Endothelial cell of umbilical vein (primary cell): ENCODE results near the gene PLB1. TPM values are rescaled to one million over a fixed set of nuclear protein-coding genes. Genes with fewer than 3 reads are reported as not detected.

Experiments used
- BruUV-seq: library from RNA; stranded (reverse); fragments of 400-500 nt; replicated peaks from 2 replicates; lab custom pipeline; 2021; lab: Mats Ljungman, UMichigan
- CTCF ChIA-PET: fragments of 300-600, 350-600 bp; sonication (Branson Sonifier 250); formaldehyde crosslinking; loops from one replicate; lab custom pipeline; 2021; ENCODE audit warnings: antibody characterized with exemption, inconsistent platforms; lab: Charles Lee
- POLR2A ChIA-PET: fragments of 300-600, 350-600 bp; sonication (Branson Sonifier 250); formaldehyde crosslinking; loops from one replicate; lab custom pipeline; 2021; ENCODE audit warnings: antibody characterized with exemption, inconsistent platforms; lab: Charles Lee
- DNase-seq: peaks from one replicate; pipeline ENCODE4 v3.0.0-alpha.2; 2011; ENCODE audit warnings: low read depth, low spot score
- FAIRE-seq: peaks from 2 replicates; lab custom pipeline; 2011; peaks lifted over from hg19 to GRCh38; lab: Jason Lieb, UNC
- H2AFZ ChIP-seq: 2 replicates; pipeline ENCODE4 v1.6.0; 2012; ENCODE audit warnings: low read depth, low read length, control low read depth, inconsistent platforms
- H3K27ac ChIP-seq: 2 replicates; pipeline ENCODE4 v1.5.1; 2011; ENCODE audit warnings: low read depth, mild to moderate bottlenecking, control low read depth, low read length, moderate library complexity; ENCODE audit not compliant: insufficient read depth
- H3K27me3 ChIP-seq, 2 experiments: 2 replicates each; pipeline versions ENCODE4 v1.6.0 to v1.6.1; 2011; ENCODE audit warnings: low read length in 2 of 2, mixed read lengths in 1 of 2; ENCODE audit not compliant: control insufficient read depth in 2 of 2, insufficient read depth in 2 of 2
- H3K36me3 ChIP-seq, 2 experiments: 2 replicates in 1 of 2; 3 replicates in 1 of 2; pipeline ENCODE4 v1.5.1; 2011; ENCODE audit warnings: low read length in 2 of 2, mild to moderate bottlenecking in 1 of 2, moderate library complexity in 1 of 2; ENCODE audit not compliant: control insufficient read depth in 2 of 2, insufficient read depth in 2 of 2; ENCODE audit errors: extremely low read depth in 1 of 2
- H3K4me1 ChIP-seq: 3 replicates; pipeline ENCODE4 v1.5.1; 2011; ENCODE audit warnings: mild to moderate bottlenecking, low read length; ENCODE audit not compliant: control insufficient read depth, insufficient read depth; ENCODE audit errors: extremely low read depth
- H3K4me2 ChIP-seq: 2 replicates; pipeline ENCODE4 v1.6.1; 2011; ENCODE audit warnings: low read length, control low read depth, mixed read lengths; ENCODE audit not compliant: insufficient read depth
- H3K4me3 ChIP-seq, 3 experiments: fragments of 200-600 bp in 1 of 3; sonication (generic), shearing (Covaris generic) in 1 of 3; replicated peaks in 1 of 3; 2 replicates each; pipeline ENCODE4 v1.5.1; 2011 to 2016; ENCODE audit warnings: control low read depth in 3 of 3, low read length in 3 of 3, mild to moderate bottlenecking in 2 of 3, inconsistent platforms in 1 of 3, low read depth in 1 of 3, moderate library complexity in 1 of 3; ENCODE audit not compliant: insufficient read depth in 1 of 3
- H3K79me2 ChIP-seq: 2 replicates; pipeline ENCODE4 v1.6.0; 2012; ENCODE audit warnings: low read length, inconsistent platforms; ENCODE audit not compliant: control insufficient read depth, insufficient read depth
- H3K9ac ChIP-seq: replicated peaks from 2 replicates; pipeline ENCODE3; 2011; ENCODE audit warnings: low read length, control low read depth; ENCODE audit not compliant: insufficient read depth; ENCODE audit errors: extremely low read depth
- H3K9me1 ChIP-seq: replicated peaks from 3 replicates; pipeline ENCODE4 v1.6.0; 2011; ENCODE audit warnings: mild to moderate bottlenecking, low read length; ENCODE audit not compliant: control insufficient read depth, insufficient read depth; ENCODE audit errors: extremely low read depth
- H3K9me3 ChIP-seq: replicated peaks from 2 replicates; pipeline ENCODE4 v1.5.1; 2012; ENCODE audit warnings: low read length, inconsistent platforms; ENCODE audit not compliant: control insufficient read depth, insufficient read depth
- H4K20me1 ChIP-seq: replicated peaks from 2 replicates; pipeline ENCODE3; 2011; ENCODE audit warnings: mild to moderate bottlenecking, low read length; ENCODE audit not compliant: control insufficient read depth, insufficient read depth; ENCODE audit errors: extremely low read depth
- EZH2 ChIP-seq: IDR thresholded peaks from 2 replicates; pipeline ENCODE4 v1.6.1; 2012; ENCODE audit warnings: borderline replicate concordance, low read depth, mild to moderate bottlenecking, moderate library complexity, low read length, inconsistent platforms; ENCODE audit not compliant: severe bottlenecking
- FOS ChIP-seq: IDR thresholded peaks from 2 replicates; pipeline ENCODE4 v1.6.1; 2011; ENCODE audit warnings: mild to moderate bottlenecking, low read length, moderate library complexity, borderline replicate concordance; ENCODE audit not compliant: insufficient read depth
- GATA2 ChIP-seq: IDR thresholded peaks from 2 replicates; pipeline ENCODE4 v1.7.0; 2011; ENCODE audit warnings: low read depth, mild to moderate bottlenecking, moderate library complexity, mixed read lengths, low read length; ENCODE audit not compliant: insufficient read length, insufficient read depth
- JUN ChIP-seq: IDR thresholded peaks from 2 replicates; pipeline ENCODE4 v1.6.1; 2011; ENCODE audit warnings: borderline replicate concordance, low read depth; ENCODE audit not compliant: insufficient read length, insufficient read depth
- MYC ChIP-seq: IDR thresholded peaks from one replicate; pipeline ENCODE4 v1.6.1; 2011; ENCODE audit warnings: mild to moderate bottlenecking, low read depth, low read length
- POLR2A ChIP-seq: IDR thresholded peaks from 2 replicates; pipeline ENCODE4 v1.6.1; 2012; ENCODE audit warnings: low read depth, mild to moderate bottlenecking, control low read depth, low read length
- POLR2AphosphoS5 ChIP-seq: IDR thresholded peaks from 2 replicates; pipeline ENCODE4 v1.6.1; 2012; ENCODE audit warnings: low read depth, mild to moderate bottlenecking, control low read depth, low read length, moderate library complexity; ENCODE audit not compliant: insufficient read depth
- dilution Hi-C: fragments of 300-500 bp; cut with MboI; formaldehyde crosslinking; loops from one replicate; pipeline ENCODE4 v1.15.0; 2019; ENCODE audit warnings: low sequenced_read_pairs; ENCODE audit not compliant: extremely low pct_ligation_motif_present
- intact Hi-C: fragments of 100-400 bp; cut with micrococcal nuclease; formaldehyde crosslinking; loops from one replicate; pipeline ENCODE4 v1.10.0; 2022
- polyA plus RNA-seq, 4 experiments: library from polyadenylated mRNA; depleted of rRNA in 3 of 4; stranded (reverse) in 3 of 4; unstranded in 1 of 4; fragments of >200 nt; gene quantifications; 2 replicates each; pipeline versions ENCODE4 v1.2.1 to v1.2.3, GENCODE V29; 2011 to 2012; ENCODE audit warnings: missing spikeins in 1 of 4
- total RNA-seq: library from RNA; stranded (reverse); gene quantifications from 2 replicates; pipeline ENCODE4 v1.2.3, GENCODE V29; 2021
- TF ChIP-seq, protein P1 (sequence below): IDR thresholded peaks from 2 replicates; pipeline ENCODE4 v1.6.1; 2011; ENCODE audit not compliant: insufficient read depth, insufficient read length
- TF ChIP-seq, protein P2 (sequence below), 2 donors: IDR thresholded peaks; 1 replicate in 1 of 2; 2 replicates in 1 of 2; pipeline ENCODE4 v1.5.1; 2011; ENCODE audit warnings: low read length in 2 of 2, mild to moderate bottlenecking in 2 of 2, moderate library complexity in 2 of 2, control low read depth in 1 of 2, inconsistent platforms in 1 of 2, low read depth in 1 of 2; ENCODE audit not compliant: insufficient read depth in 1 of 2; ENCODE audit errors: extremely low read depth in 1 of 2

Gene PLB1
- total and polyA plus RNA-seq, 2 donors (not counting 3 experiments of a cell fraction or from before 2014, with no cell fraction given): 0.75 to 0.80 TPM

DNA sequence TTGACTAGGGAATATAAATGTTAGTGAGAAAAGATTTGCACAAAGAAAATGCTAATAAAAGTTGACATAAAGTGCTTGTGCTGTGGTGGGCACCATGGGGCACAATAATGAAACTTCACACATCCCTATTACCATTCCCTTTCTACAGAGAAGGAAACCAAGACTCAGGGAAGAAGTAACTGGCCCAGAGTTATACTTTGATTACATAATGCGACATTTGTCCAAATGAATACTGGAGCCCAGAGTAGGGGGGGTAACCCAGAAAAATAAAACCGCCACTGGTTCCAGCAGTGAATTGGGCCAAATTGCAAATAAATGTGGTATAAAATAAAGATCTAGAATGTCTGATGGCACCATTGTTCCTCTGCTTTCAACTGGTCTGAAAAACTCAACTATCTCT lies 149.7 kb downstream of the PLB1 start:
- H3K9me3 ChIP-seq: no peaks in the 10 kb centered on the region
- H3K27me3 ChIP-seq: no peaks in the 10 kb centered on the region
- TF ChIP-seq EZH2 (no peak), POLR2A (no peak)
- H3K9me1 ChIP-seq: no peaks in the 10 kb centered on the region
- H3K36me3 ChIP-seq: no peaks in the 10 kb centered on the region
- no TSS peak for BruUV-seq
- ChIA-PET CTCF (no interaction called here), POLR2A (no interaction called here)
- no peak overlapping the region for H3K4me3 ChIP-seq
- FAIRE-seq: no peak
- H3K4me2 ChIP-seq: no peak overlapping the region
- no peak for DNase-seq
- peaks cover 20% of the 10 kb centered on the region for H3K4me1 ChIP-seq
- H2AFZ ChIP-seq: no peak overlapping the region
- dilution Hi-C loops (no loop called here), intact Hi-C loops (no loop called here)
- H4K20me1 ChIP-seq: no peaks in the 10 kb centered on the region
- no peaks in the 10 kb centered on the region for H3K79me2 ChIP-seq
- no peak overlapping the region for H3K9ac ChIP-seq
- H3K27ac ChIP-seq: no peak overlapping the region

DNA sequence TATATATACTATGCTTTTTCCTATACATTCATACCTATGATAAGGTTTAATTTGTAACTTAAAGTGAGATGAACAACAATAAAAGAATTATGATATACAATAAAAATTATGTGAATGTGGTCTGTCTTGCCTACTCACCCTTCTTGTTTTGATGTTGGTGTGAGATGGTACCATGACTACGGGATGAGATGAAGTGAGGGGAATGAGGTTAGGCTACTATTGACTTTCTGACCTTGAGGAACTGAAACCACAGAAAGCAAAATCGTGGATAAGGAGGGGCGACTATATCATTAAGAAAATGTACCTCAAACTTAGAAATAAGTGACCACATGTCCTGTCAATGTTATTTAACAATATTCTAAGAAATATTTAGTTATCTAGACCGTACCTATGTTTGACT lies 151.8 kb downstream of the PLB1 start:
- CTCF ChIA-PET: interaction anchor here (0.6 kb wide), 1 partner anchor 81 kb away, joined by 3 read pairs; no protein-coding TSS in a partner anchor
- no TSS peak for BruUV-seq
- no peak overlapping the region for H2AFZ ChIP-seq

More for the DNA sequence above, 151.8 kb downstream of the PLB1 start:
- Histone ChIP-seq H3K27ac (no peak overlapping the region), H3K4me1 (peaks cover 20% of the 10 kb centered on the region), H3K9ac (no peak overlapping the region), H4K20me1 (no peaks in the 10 kb centered on the region), H3K27me3 (no peaks in the 10 kb centered on the region), H3K4me3 (no peak overlapping the region), H3K36me3 (no peaks in the 10 kb centered on the region), H3K4me2 (no peak overlapping the region), H3K79me2 (no peaks in the 10 kb centered on the region), H3K9me1 (no peaks in the 10 kb centered on the region), H3K9me3 (no peaks in the 10 kb centered on the region)
- intact Hi-C loops (no loop called here), dilution Hi-C loops (no loop called here)
- POLR2A ChIA-PET: no interaction called here
- FAIRE-seq (no peak), DNase-seq (no peak)
- TF ChIP-seq MYC (no peak), POLR2AphosphoS5 (no peak), JUN (no peak), EZH2 (no peak), POLR2A (no peak), GATA2 (no peak), FOS (no peak)
- TF ChIP-seq, protein P1, sequence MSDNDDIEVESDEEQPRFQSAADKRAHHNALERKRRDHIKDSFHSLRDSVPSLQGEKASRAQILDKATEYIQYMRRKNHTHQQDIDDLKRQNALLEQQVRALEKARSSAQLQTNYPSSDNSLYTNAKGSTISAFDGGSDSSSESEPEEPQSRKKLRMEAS: no peak
- TF ChIP-seq, protein P2, sequence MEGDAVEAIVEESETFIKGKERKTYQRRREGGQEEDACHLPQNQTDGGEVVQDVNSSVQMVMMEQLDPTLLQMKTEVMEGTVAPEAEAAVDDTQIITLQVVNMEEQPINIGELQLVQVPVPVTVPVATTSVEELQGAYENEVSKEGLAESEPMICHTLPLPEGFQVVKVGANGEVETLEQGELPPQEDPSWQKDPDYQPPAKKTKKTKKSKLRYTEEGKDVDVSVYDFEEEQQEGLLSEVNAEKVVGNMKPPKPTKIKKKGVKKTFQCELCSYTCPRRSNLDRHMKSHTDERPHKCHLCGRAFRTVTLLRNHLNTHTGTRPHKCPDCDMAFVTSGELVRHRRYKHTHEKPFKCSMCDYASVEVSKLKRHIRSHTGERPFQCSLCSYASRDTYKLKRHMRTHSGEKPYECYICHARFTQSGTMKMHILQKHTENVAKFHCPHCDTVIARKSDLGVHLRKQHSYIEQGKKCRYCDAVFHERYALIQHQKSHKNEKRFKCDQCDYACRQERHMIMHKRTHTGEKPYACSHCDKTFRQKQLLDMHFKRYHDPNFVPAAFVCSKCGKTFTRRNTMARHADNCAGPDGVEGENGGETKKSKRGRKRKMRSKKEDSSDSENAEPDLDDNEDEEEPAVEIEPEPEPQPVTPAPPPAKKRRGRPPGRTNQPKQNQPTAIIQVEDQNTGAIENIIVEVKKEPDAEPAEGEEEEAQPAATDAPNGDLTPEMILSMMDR (IDR thresholded peaks at IDR 0.05; ENCODE audit: extremely low read depth in 1 of 2, insufficient read depth in 1 of 2, low read depth in 1 of 2, low read length in 2 of 2): no peak
